Liver (tissue), 9 donors: Measurements from ENCODE around the gene C3orf52. TPM values are rescaled to one million over a fixed set of nuclear protein-coding genes. Genes with fewer than 3 reads are reported as not detected.
A peak's percentile ranks its signal among the peaks of the same experiment; 100 is the strongest.

Source experiments
- DNase-seq: peaks from one replicate; pipeline ENCODE4 v3.0.0-alpha.2; 2017; ENCODE audit warnings: low spot score
- H3K27ac ChIP-seq, 2 donors: one replicate each; pipeline ENCODE4 v1.7.0; 2013; ENCODE audit warnings: inconsistent platforms in 2 of 2, low read length in 2 of 2, control low read depth in 1 of 2, low read depth in 1 of 2, mild to moderate bottlenecking in 1 of 2
- H3K27me3 ChIP-seq, 4 donors: one replicate each; pipeline versions ENCODE4 v1.6.1 to v1.7.0; 2013; ENCODE audit warnings: low read length in 3 of 4, inconsistent platforms in 1 of 4, mild to moderate bottlenecking in 1 of 4, moderate library complexity in 1 of 4; ENCODE audit not compliant: control insufficient read depth in 4 of 4, insufficient read depth in 4 of 4
- H3K36me3 ChIP-seq, 4 donors: one replicate each; pipeline versions ENCODE4 v1.6.1 to v1.7.0; 2013; ENCODE audit warnings: low read length in 3 of 4, mild to moderate bottlenecking in 3 of 4, low read depth in 1 of 4, moderate library complexity in 1 of 4; ENCODE audit not compliant: control insufficient read depth in 4 of 4, insufficient read depth in 3 of 4
- H3K4me1 ChIP-seq, 4 donors: one replicate each; pipeline versions ENCODE4 v1.6.1 to v1.7.0; 2013; ENCODE audit warnings: low read length in 3 of 4, mild to moderate bottlenecking in 3 of 4, moderate library complexity in 1 of 4; ENCODE audit not compliant: control insufficient read depth in 4 of 4, insufficient read depth in 4 of 4
- H3K4me3 ChIP-seq, 3 donors: one replicate each; pipeline versions ENCODE4 v1.6.1 to v1.7.0; 2013; ENCODE audit warnings: low read length in 3 of 3, control low read depth in 1 of 3, low read depth in 1 of 3, mild to moderate bottlenecking in 1 of 3
- H3K9ac ChIP-seq, 2 donors: one replicate each; pipeline ENCODE4 v1.7.0; 2013; ENCODE audit warnings: low read length in 2 of 2, mild to moderate bottlenecking in 2 of 2, moderate library complexity in 2 of 2, control low read depth in 1 of 2, low read depth in 1 of 2
- H3K9me3 ChIP-seq, 4 donors: one replicate each; pipeline versions ENCODE4 v1.6.1 to v1.7.0; 2013; ENCODE audit warnings: low read length in 3 of 4; ENCODE audit not compliant: control insufficient read depth in 4 of 4
- ATF3 ChIP-seq: IDR thresholded peaks from 2 replicates; pipeline ENCODE4 v1.6.1; 2016; ENCODE audit warnings: antibody characterized with exemption
- CTCF ChIP-seq: fragments of 150-350 bp; IDR thresholded peaks from 2 replicates; pipeline ENCODE4 v1.5.1; 2017; ENCODE audit warnings: improper control_type of control experiment, low read depth, low read length; ENCODE audit not compliant: missing input control
- EGR1 ChIP-seq, 2 donors: IDR thresholded peaks; 2 replicates each; pipeline ENCODE4 v1.6.1; 2016 to 2018; ENCODE audit warnings: antibody characterized with exemption in 2 of 2, low read depth in 2 of 2
- FOXA1 ChIP-seq: IDR thresholded peaks from 2 replicates; pipeline ENCODE4 v1.6.1; 2016; ENCODE audit warnings: antibody characterized with exemption
- FOXA2 ChIP-seq: IDR thresholded peaks from 2 replicates; pipeline ENCODE4 v1.6.1; 2016; ENCODE audit warnings: antibody characterized with exemption
- GABPA ChIP-seq, 2 donors: IDR thresholded peaks in 1 of 2; conservative IDR thresholded peaks in 1 of 2; 2 replicates each; pipeline ENCODE4 v1.6.1; 2016; ENCODE audit warnings: antibody characterized with exemption in 2 of 2, mild to moderate bottlenecking in 1 of 2, moderate library complexity in 1 of 2
- HNF4A ChIP-seq, 2 donors: conservative IDR thresholded peaks; 2 replicates each; pipeline ENCODE4 v1.6.1; 2016; ENCODE audit warnings: antibody characterized with exemption in 2 of 2, mild to moderate bottlenecking in 2 of 2
- HNF4G ChIP-seq: IDR thresholded peaks from 2 replicates; pipeline ENCODE4 v1.6.1; 2016; ENCODE audit warnings: antibody characterized with exemption
- MAX ChIP-seq: IDR thresholded peaks from 2 replicates; pipeline ENCODE4 v1.6.1; 2016; ENCODE audit warnings: antibody characterized with exemption
- RAD21 ChIP-seq, 2 donors: IDR thresholded peaks; 2 replicates each; pipeline ENCODE4 v1.6.1; 2016; ENCODE audit warnings: antibody characterized with exemption in 2 of 2, mild to moderate bottlenecking in 2 of 2
- RXRA ChIP-seq, 2 donors: IDR thresholded peaks; 2 replicates each; pipeline ENCODE4 v1.6.1; 2017 to 2018; ENCODE audit warnings: antibody characterized with exemption in 2 of 2, mild to moderate bottlenecking in 1 of 2
- SP1 ChIP-seq: IDR thresholded peaks from 2 replicates; pipeline ENCODE4 v1.6.1; 2018; ENCODE audit warnings: antibody characterized with exemption, mild to moderate bottlenecking
- TAF1 ChIP-seq: conservative IDR thresholded peaks from 2 replicates; pipeline ENCODE4 v1.6.1; 2016; ENCODE audit warnings: antibody characterized with exemption, mild to moderate bottlenecking
- YY1 ChIP-seq: IDR thresholded peaks from 2 replicates; pipeline ENCODE4 v1.6.1; 2016; ENCODE audit warnings: antibody characterized with exemption, mild to moderate bottlenecking
- ZBTB33 ChIP-seq: IDR thresholded peaks from 2 replicates; pipeline ENCODE4 v1.6.1; 2016; ENCODE audit warnings: antibody characterized with exemption
- WGBS: extraction: QIAGEN DNeasy Blood & Tissue Kit; methylation state at CpG from one replicate; pipeline ENCODE4 v1.1.7; 2013; 5-methylcytosine and 5-hydroxymethylcytosine counted together
- polyA plus RNA-seq, 2 donors: library from polyadenylated mRNA; stranded (reverse) in 1 of 2; unstranded in 1 of 2; fragments of 200-250 nt in 1 of 2; fragments of >200 nt in 1 of 2; fragmentation: Nextera tagmentation in 1 of 2; extraction: Ambion mirVana in 1 of 2; gene quantifications; one replicate each; pipeline versions ENCODE4 v1.2.1 to v1.2.3, GENCODE V29; 2013 to 2015
- total RNA-seq, 2 donors: library from RNA; depleted of rRNA; stranded (reverse); fragments of >200 nt; gene quantifications; one replicate each; pipeline ENCODE4 v1.2.3, GENCODE V29; 2014
- donor health status: healthy.
- donor health status: healthy.
- donor health status: healthy.
- donor health status: healthy.
- donor health status: healthy.

The C3orf52 gene
- total and polyA plus RNA-seq, 4 donors = 0.10 to 1.8 (median 0.47) TPM; not detected in 1

- WGBS = 9% methylated on average over 7 of the region's 7 CpGs
- no peaks in the 10 kb centered on the region for H3K27me3 ChIP-seq
- no peaks in the 10 kb centered on the region for H3K9me3 ChIP-seq
- H3K4me3 ChIP-seq = no peak overlapping the region
- no peak for DNase-seq
- H3K9ac ChIP-seq = peak overlapping the region in 1 of 2 donors; percentile 38
- H3K27ac ChIP-seq = no peak overlapping the region
- TF ChIP-seq YY1 = peak; percentile 86
- TF ChIP-seq HNF4A (conservative IDR thresholded peaks at IDR 0.05) = peak in 1 of 2 donors; percentile 11
- TF ChIP-seq TAF1 = no peak
- peak; percentile 80 for TF ChIP-seq CTCF
- TF ChIP-seq RAD21 (IDR thresholded peaks at IDR 0.05) = peak; percentile 83 to 85
- TF ChIP-seq MAX = no peak
- H3K4me1 ChIP-seq = peaks cover 0 to 6% (median 2%) of the 10 kb centered on the region in 4 donors
- no peaks in the 10 kb centered on the region for H3K36me3 ChIP-seq
These were observed 42.5 kb upstream of the C3orf52 start for GRCh38 chr3:112043621-112044201.

- no peaks in the 10 kb centered on the region for H3K9me3 ChIP-seq
These were observed 39.6 kb upstream of the C3orf52 start for GRCh38 chr3:112046599-112046998.

More at GRCh38 chr3:112046599-112046998, 39.6 kb upstream of the C3orf52 start:
- no peak for DNase-seq
- H3K4me1 ChIP-seq = peaks cover 0 to 6% (median 2%) of the 10 kb centered on the region in 4 donors
- H3K36me3 ChIP-seq = no peaks in the 10 kb centered on the region
- H3K4me3 ChIP-seq = no peak overlapping the region
- peaks cover 0 to 3% (median 0%) of the 10 kb centered on the region in 4 donors for H3K27me3 ChIP-seq
- 68% methylated on average over 4 of the region's 4 CpGs for WGBS
- H3K27ac ChIP-seq = no peak overlapping the region
- no peak for TF ChIP-seq FOXA2
- no peak for TF ChIP-seq YY1
- no peak for TF ChIP-seq CTCF
- no peak for TF ChIP-seq EGR1 (IDR thresholded peaks at IDR 0.05; ENCODE audit: low read depth in 2 of 2)
- TF ChIP-seq FOXA1 = no peak
- TF ChIP-seq ATF3 = no peak
- no peak for TF ChIP-seq SP1
- no peak for TF ChIP-seq MAX
- TF ChIP-seq GABPA (IDR thresholded peaks at IDR 0.05 in 1 of 2, conservative IDR thresholded peaks at IDR 0.05 in 1 of 2) = no peak
- TF ChIP-seq HNF4A (conservative IDR thresholded peaks at IDR 0.05) = no peak
- TF ChIP-seq RAD21 (IDR thresholded peaks at IDR 0.05) = no peak
- no peak for TF ChIP-seq TAF1
- no peak for TF ChIP-seq HNF4G
- TF ChIP-seq RXRA (IDR thresholded peaks at IDR 0.05) = no peak
- TF ChIP-seq ZBTB33 = no peak
- H3K9ac ChIP-seq = no peak overlapping the region
